GM23338 (cell line): ENCODE measurements around the gene MTF1. TPM values are rescaled to one million over a fixed set of nuclear protein-coding genes. Genes with fewer than 3 reads are reported as not detected.

Source experiments
- ATAC-seq: fragments of 200-7000 bp; cut with Tn5 transposase; 3 replicates; pipeline ENCODE4 v1.9.1; 2020
- DNase-seq: peaks from one replicate; pipeline ENCODE4 v3.0.0-alpha.2; 2015; ENCODE audit warnings: low spot score
- H2AFZ ChIP-seq: fragments of 200-600 bp; sonication (generic); 2 replicates; pipeline ENCODE4 v1.8.0; 2016; ENCODE audit warnings: antibody characterized with exemption, mild to moderate bottlenecking, moderate library complexity
- H3F3A ChIP-seq: fragments of 200-600 bp; sonication (generic); replicated peaks from 2 replicates; pipeline ENCODE4 v1.8.0; 2017; ENCODE audit warnings: antibody characterized with exemption, mixed run types, low read depth
- H3K27ac ChIP-seq: fragments of 200-600 bp; sonication (generic); 2 replicates; pipeline ENCODE4 v1.6.1; 2016; ENCODE audit warnings: low read depth
- H3K27me3 ChIP-seq: fragments of 200-600 bp; sonication (generic); 2 replicates; pipeline ENCODE4 v1.8.0; 2016; ENCODE audit warnings: mild to moderate bottlenecking, mixed run types, moderate library complexity; ENCODE audit not compliant: insufficient read depth
- H3K36me3 ChIP-seq: fragments of 200-600 bp; sonication (generic); 2 replicates; pipeline ENCODE4 v1.8.0; 2016; ENCODE audit warnings: mild to moderate bottlenecking; ENCODE audit not compliant: insufficient read depth
- H3K4me1 ChIP-seq: fragments of 200-600 bp; sonication (generic); 2 replicates; pipeline ENCODE4 v1.8.0; 2016; ENCODE audit warnings: mild to moderate bottlenecking, moderate library complexity; ENCODE audit not compliant: insufficient read depth
- H3K4me2 ChIP-seq: fragments of 200-600 bp; sonication (generic); 2 replicates; pipeline ENCODE4 v1.7.1; 2017; ENCODE audit warnings: mixed run types
- H3K4me3 ChIP-seq: fragments of 200-600 bp; sonication (generic); 2 replicates; pipeline ENCODE4 v1.6.1; 2016; ENCODE audit warnings: mixed run types
- H3K79me2 ChIP-seq: fragments of 200-600 bp; sonication (generic); replicated peaks from 2 replicates; pipeline ENCODE4 v1.8.0; 2017; ENCODE audit warnings: mild to moderate bottlenecking; ENCODE audit not compliant: insufficient read depth
- H3K9me2 ChIP-seq: fragments of 200-600 bp; sonication (generic); 2 replicates; pipeline ENCODE4 v1.8.0; 2017; ENCODE audit not compliant: insufficient read depth
- H4K20me1 ChIP-seq: fragments of 200-600 bp; sonication (generic); replicated peaks from 2 replicates; pipeline ENCODE4 v1.8.0; 2017; ENCODE audit warnings: mild to moderate bottlenecking; ENCODE audit not compliant: insufficient read depth
- H3K27ac Mint-ChIP-seq: 2 replicates; pipeline ENCODE4 v1.8.0; 2020; ENCODE audit warnings: inconsistent platforms, mild to moderate bottlenecking, moderate library complexity, mixed read lengths
- H3K27me3 Mint-ChIP-seq: 3 replicates; pipeline ENCODE4 v1.8.0; 2022; ENCODE audit warnings: low read depth, mild to moderate bottlenecking, moderate library complexity, mixed read lengths, inconsistent platforms; ENCODE audit not compliant: insufficient read depth, poor library complexity
- H3K36me3 Mint-ChIP-seq: 3 replicates; pipeline ENCODE4 v1.8.0; 2021; ENCODE audit warnings: low read depth, mild to moderate bottlenecking, inconsistent platforms, moderate library complexity, mixed read lengths
- H3K4me1 Mint-ChIP-seq: 3 replicates; pipeline ENCODE4 v1.8.0; 2020; ENCODE audit warnings: mild to moderate bottlenecking, inconsistent platforms, mixed read lengths
- H3K4me3 Mint-ChIP-seq: 3 replicates; pipeline ENCODE4 v1.8.0; 2021; ENCODE audit warnings: moderate library complexity, mild to moderate bottlenecking, inconsistent platforms, mixed read lengths
- H3K9me3 Mint-ChIP-seq: 3 replicates; pipeline ENCODE4 v1.8.0; 2020; ENCODE audit warnings: moderate library complexity, mild to moderate bottlenecking, inconsistent platforms, mixed read lengths
- CREB1 ChIP-seq: fragments of 250-450 bp; sonication (Bioruptor Pico); IDR thresholded peaks from 2 replicates; pipeline ENCODE4 v1.5.0; 2020; ENCODE audit warnings: low read depth, mild to moderate bottlenecking, moderate library complexity
- EZH2phosphoT487 ChIP-seq: fragments of 200-600 bp; sonication (generic); IDR thresholded peaks from one replicate; pipeline ENCODE4 v1.8.1; 2018; ENCODE audit warnings: antibody characterized with exemption; ENCODE audit not compliant: unreplicated experiment
- JUNB ChIP-seq: IDR thresholded peaks from one replicate; pipeline ENCODE4 v1.6.1; 2016; ENCODE audit warnings: antibody characterized with exemption; ENCODE audit not compliant: unreplicated experiment
- NANOG ChIP-seq: IDR thresholded peaks from 2 replicates; pipeline ENCODE4 v1.6.1; 2016; ENCODE audit warnings: antibody characterized with exemption, borderline replicate concordance
- ZNF114 ChIP-seq: fragments of 250-450 bp; sonication (Bioruptor Pico); IDR thresholded peaks from 2 replicates; pipeline ENCODE4 v1.5.0; 2020; ENCODE audit warnings: mild to moderate bottlenecking, moderate library complexity
- ZNF331 ChIP-seq: fragments of 250-450 bp; sonication (Bioruptor Pico); IDR thresholded peaks from 2 replicates; pipeline ENCODE4 v1.5.0; 2020; ENCODE audit warnings: low read depth, mild to moderate bottlenecking, moderate library complexity
- polyA plus RNA-seq: library from polyadenylated mRNA; unstranded; fragments of >200 nt; fragmentation: Nextera tagmentation; extraction: Ambion mirVana; gene quantifications from 2 replicates; pipeline ENCODE4 v1.2.1, GENCODE V29; 2016
- total RNA-seq: library from RNA; depleted of rRNA; stranded (reverse); fragments of >200 nt; shearing (Covaris generic); gene quantifications from 2 replicates; pipeline ENCODE4 v1.2.3, GENCODE V29; 2014
- TF ChIP-seq, protein P1 (sequence below), 2 experiments: fragments of 200-600 bp in 1 of 2; sonication (generic) in 1 of 2; conservative IDR thresholded peaks; 2 replicates each; pipeline versions ENCODE4 v1.5.1 to v1.6.1; 2016 to 2017; ENCODE audit warnings: antibody characterized with exemption in 2 of 2, low read depth in 2 of 2, mild to moderate bottlenecking in 2 of 2, moderate library complexity in 1 of 2
- TF ChIP-seq, protein P2 (sequence below): IDR thresholded peaks from 2 replicates; pipeline ENCODE4 v1.6.1; 2016; ENCODE audit warnings: antibody characterized with exemption
- TF ChIP-seq, protein P3 (sequence below): IDR thresholded peaks from one replicate; pipeline ENCODE4 v1.6.1; 2018; ENCODE audit warnings: antibody characterized with exemption; ENCODE audit not compliant: unreplicated experiment

The MTF1 gene
- total and polyA plus RNA-seq, 2 experiments from 2014 or later, result 4.5 to 5.6 TPM

DNA sequence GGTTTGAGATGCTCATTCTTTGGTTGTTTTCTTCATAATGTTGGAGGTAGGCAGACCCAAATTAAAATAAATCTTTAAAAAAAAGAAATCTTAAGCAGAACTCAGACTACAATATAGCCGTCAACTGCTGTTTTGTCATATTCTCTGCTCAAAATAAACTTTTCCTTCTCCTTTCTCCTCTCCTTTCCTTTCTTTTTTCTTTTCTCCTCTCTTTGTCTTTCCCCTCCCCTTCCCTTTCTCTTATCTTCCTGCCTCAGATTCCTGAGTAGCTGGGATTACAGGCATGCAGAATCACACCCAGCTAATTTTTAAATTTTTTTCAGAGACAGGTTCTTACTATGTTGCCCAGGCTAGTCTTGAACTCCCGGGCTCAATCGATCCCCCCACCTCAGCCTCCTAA lies 24.8 kb upstream of the MTF1 start:
- H3K4me2 ChIP-seq, result no peak overlapping the region
- no peaks in the 10 kb centered on the region; the same call in 1 of the 2 replicates for H4K20me1 ChIP-seq
- H3K4me1 ChIP-seq, result no peaks in the 10 kb centered on the region
- ATAC-seq (no peak), DNase-seq (no peak)
- H3K79me2 ChIP-seq, result no peaks in the 10 kb centered on the region
- Mint-ChIP-seq H3K4me3 (no peak overlapping the region), H3K9me3 (no peaks in the 10 kb centered on the region), H3K36me3 (peaks cover 72% of the 10 kb centered on the region), H3K27me3 (peaks cover 3% of the 10 kb centered on the region), H3K27ac (no peak overlapping the region), H3K4me1 (no peaks in the 10 kb centered on the region)
- no peaks in the 10 kb centered on the region for H3K9me2 ChIP-seq
- no peaks in the 10 kb centered on the region for H3F3A ChIP-seq
- no peaks in the 10 kb centered on the region for H3K27me3 ChIP-seq
- no peak overlapping the region for H2AFZ ChIP-seq
- no peak overlapping the region for H3K27ac ChIP-seq
- no peak overlapping the region for H3K4me3 ChIP-seq
- TF ChIP-seq JUNB (no peak), NANOG (no peak), ZNF114 (CRISPR knock-in tag) (no peak), EZH2phosphoT487 (no peak)
- TF ChIP-seq, protein P1, sequence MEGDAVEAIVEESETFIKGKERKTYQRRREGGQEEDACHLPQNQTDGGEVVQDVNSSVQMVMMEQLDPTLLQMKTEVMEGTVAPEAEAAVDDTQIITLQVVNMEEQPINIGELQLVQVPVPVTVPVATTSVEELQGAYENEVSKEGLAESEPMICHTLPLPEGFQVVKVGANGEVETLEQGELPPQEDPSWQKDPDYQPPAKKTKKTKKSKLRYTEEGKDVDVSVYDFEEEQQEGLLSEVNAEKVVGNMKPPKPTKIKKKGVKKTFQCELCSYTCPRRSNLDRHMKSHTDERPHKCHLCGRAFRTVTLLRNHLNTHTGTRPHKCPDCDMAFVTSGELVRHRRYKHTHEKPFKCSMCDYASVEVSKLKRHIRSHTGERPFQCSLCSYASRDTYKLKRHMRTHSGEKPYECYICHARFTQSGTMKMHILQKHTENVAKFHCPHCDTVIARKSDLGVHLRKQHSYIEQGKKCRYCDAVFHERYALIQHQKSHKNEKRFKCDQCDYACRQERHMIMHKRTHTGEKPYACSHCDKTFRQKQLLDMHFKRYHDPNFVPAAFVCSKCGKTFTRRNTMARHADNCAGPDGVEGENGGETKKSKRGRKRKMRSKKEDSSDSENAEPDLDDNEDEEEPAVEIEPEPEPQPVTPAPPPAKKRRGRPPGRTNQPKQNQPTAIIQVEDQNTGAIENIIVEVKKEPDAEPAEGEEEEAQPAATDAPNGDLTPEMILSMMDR (conservative IDR thresholded peaks at IDR 0.05; ENCODE audit: low read depth in 2 of 2), result no peak
- TF ChIP-seq, protein P2, sequence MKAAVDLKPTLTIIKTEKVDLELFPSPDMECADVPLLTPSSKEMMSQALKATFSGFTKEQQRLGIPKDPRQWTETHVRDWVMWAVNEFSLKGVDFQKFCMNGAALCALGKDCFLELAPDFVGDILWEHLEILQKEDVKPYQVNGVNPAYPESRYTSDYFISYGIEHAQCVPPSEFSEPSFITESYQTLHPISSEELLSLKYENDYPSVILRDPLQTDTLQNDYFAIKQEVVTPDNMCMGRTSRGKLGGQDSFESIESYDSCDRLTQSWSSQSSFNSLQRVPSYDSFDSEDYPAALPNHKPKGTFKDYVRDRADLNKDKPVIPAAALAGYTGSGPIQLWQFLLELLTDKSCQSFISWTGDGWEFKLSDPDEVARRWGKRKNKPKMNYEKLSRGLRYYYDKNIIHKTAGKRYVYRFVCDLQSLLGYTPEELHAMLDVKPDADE, result no peak
- TF ChIP-seq, protein P3, sequence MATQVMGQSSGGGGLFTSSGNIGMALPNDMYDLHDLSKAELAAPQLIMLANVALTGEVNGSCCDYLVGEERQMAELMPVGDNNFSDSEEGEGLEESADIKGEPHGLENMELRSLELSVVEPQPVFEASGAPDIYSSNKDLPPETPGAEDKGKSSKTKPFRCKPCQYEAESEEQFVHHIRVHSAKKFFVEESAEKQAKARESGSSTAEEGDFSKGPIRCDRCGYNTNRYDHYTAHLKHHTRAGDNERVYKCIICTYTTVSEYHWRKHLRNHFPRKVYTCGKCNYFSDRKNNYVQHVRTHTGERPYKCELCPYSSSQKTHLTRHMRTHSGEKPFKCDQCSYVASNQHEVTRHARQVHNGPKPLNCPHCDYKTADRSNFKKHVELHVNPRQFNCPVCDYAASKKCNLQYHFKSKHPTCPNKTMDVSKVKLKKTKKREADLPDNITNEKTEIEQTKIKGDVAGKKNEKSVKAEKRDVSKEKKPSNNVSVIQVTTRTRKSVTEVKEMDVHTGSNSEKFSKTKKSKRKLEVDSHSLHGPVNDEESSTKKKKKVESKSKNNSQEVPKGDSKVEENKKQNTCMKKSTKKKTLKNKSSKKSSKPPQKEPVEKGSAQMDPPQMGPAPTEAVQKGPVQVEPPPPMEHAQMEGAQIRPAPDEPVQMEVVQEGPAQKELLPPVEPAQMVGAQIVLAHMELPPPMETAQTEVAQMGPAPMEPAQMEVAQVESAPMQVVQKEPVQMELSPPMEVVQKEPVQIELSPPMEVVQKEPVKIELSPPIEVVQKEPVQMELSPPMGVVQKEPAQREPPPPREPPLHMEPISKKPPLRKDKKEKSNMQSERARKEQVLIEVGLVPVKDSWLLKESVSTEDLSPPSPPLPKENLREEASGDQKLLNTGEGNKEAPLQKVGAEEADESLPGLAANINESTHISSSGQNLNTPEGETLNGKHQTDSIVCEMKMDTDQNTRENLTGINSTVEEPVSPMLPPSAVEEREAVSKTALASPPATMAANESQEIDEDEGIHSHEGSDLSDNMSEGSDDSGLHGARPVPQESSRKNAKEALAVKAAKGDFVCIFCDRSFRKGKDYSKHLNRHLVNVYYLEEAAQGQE, result no peak
- H3K36me3 ChIP-seq, result peaks cover 36% of the 10 kb centered on the region

DNA sequence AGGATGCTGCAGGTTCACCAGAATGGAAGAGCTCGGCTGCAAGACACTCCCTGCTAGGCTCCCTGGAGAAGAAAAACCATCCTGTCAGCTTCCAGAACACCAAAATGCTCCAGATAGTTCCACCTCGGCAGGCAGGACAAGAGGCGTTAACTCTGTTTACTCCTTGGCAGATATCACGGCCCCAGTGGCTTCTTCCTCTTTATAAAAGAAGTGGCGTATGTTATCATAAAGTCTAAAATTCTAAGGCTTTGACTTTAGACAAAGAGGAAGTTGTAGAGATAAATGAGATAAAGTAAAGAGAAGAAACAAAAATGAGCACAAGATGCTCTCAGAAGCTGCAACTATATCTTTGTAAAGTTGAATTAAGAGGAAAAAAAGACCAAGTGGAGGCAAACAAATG lies 24.3 kb upstream of the MTF1 start:
- Histone ChIP-seq H3K27ac (no peak overlapping the region), H3K9me2 (no peaks in the 10 kb centered on the region), H2AFZ (no peak overlapping the region), H3F3A (no peaks in the 10 kb centered on the region), H4K20me1 (no peaks in the 10 kb centered on the region; the same call in 1 of the 2 replicates), H3K36me3 (peaks cover 32% of the 10 kb centered on the region), H3K4me2 (no peak overlapping the region), H3K4me3 (no peak overlapping the region), H3K4me1 (no peaks in the 10 kb centered on the region), H3K79me2 (no peaks in the 10 kb centered on the region), H3K27me3 (no peaks in the 10 kb centered on the region)
- Mint-ChIP-seq H3K4me3 (no peak overlapping the region), H3K36me3 (peaks cover 69% of the 10 kb centered on the region), H3K27ac (no peak overlapping the region), H3K27me3 (peaks cover 3% of the 10 kb centered on the region), H3K4me1 (no peaks in the 10 kb centered on the region), H3K9me3 (no peaks in the 10 kb centered on the region)
- no peak for DNase-seq
- ATAC-seq, result no peak
- TF ChIP-seq CREB1 (CRISPR knock-in tag) (no peak), ZNF331 (CRISPR knock-in tag) (no peak), JUNB (no peak)
- TF ChIP-seq, protein P3, result no peak
